Aorta (tissue), 5 donors: Measurements from ENCODE around the gene DTNB. TPM values are rescaled to one million over a fixed set of nuclear protein-coding genes. Genes with fewer than 3 reads are reported as not detected.

Experiments used
- ATAC-seq: fragments of 200-7000 bp; cut with Tn5 transposase; one replicate; pipeline ENCODE4 v1.9.1; 2022; ENCODE audit warnings: moderate library complexity; ENCODE audit not compliant: low FRiP score
- DNase-seq, 2 donors: peaks; one replicate each; pipeline ENCODE4 v3.0.0-alpha.2; 2020
- H3K27ac ChIP-seq, 2 donors: one replicate each; pipeline ENCODE4 v1.5.1; 2013; ENCODE audit warnings: low read length in 2 of 2, mild to moderate bottlenecking in 2 of 2, moderate library complexity in 2 of 2, control low read depth in 1 of 2, inconsistent platforms in 1 of 2, low read depth in 1 of 2
- H3K27me3 ChIP-seq, 2 donors: one replicate each; pipeline ENCODE4 v1.6.1; 2013; ENCODE audit warnings: control low read depth in 1 of 2, low read length in 1 of 2, mild to moderate bottlenecking in 1 of 2, moderate library complexity in 1 of 2; ENCODE audit not compliant: insufficient read depth in 2 of 2, control insufficient read depth in 1 of 2
- H3K36me3 ChIP-seq, 2 donors: one replicate each; pipeline ENCODE4 v1.6.1; 2013; ENCODE audit warnings: control low read depth in 1 of 2, low read length in 1 of 2, mild to moderate bottlenecking in 1 of 2; ENCODE audit not compliant: insufficient read depth in 2 of 2, control insufficient read depth in 1 of 2
- H3K4me1 ChIP-seq, 2 donors: one replicate each; pipeline ENCODE4 v1.6.1; 2013; ENCODE audit warnings: low read length in 2 of 2, control low read depth in 1 of 2, mild to moderate bottlenecking in 1 of 2, moderate library complexity in 1 of 2; ENCODE audit not compliant: insufficient read depth in 2 of 2, control insufficient read depth in 1 of 2
- H3K4me3 ChIP-seq, 2 donors: one replicate each; pipeline ENCODE4 v1.5.1; 2013; ENCODE audit warnings: low read length in 2 of 2, control low read depth in 1 of 2, mild to moderate bottlenecking in 1 of 2
- H3K9me3 ChIP-seq: one replicate; pipeline ENCODE4 v1.6.1; 2013; ENCODE audit warnings: mild to moderate bottlenecking, low read length; ENCODE audit not compliant: control insufficient read depth
- WGBS, 2 donors: extraction: QIAGEN DNeasy Blood & Tissue Kit; methylation state at CpG; one replicate each; pipeline ENCODE4 v1.1.7; 2013; 5-methylcytosine and 5-hydroxymethylcytosine counted together
- intact Hi-C, 2 donors: fragments of 100-400 bp; cut with DNase I; formaldehyde crosslinking; loops; one replicate each; pipeline versions ENCODE4 v1.14.2 to v1.15.0; 2022
- polyA plus RNA-seq, 2 donors: library from polyadenylated mRNA; stranded (reverse); fragments of 200-250 nt; gene quantifications; one replicate each; pipeline ENCODE4 v1.2.3, GENCODE V29; 2013
- total RNA-seq, 2 donors: library from RNA; stranded (reverse); fragmentation: NEBNext Ultra II Directional; extraction: Animal tissue kit (Norgen Biotek cat#: 25700); gene quantifications; one replicate each; pipeline ENCODE4 v1.2.1, GENCODE V29; 2021
- donor health status: healthy with polysubstance abuse.
- donor health status: Bipolar disorder and iron deficiency.
- donor health status: DM: no; HTN: no; CAD: no.
- donor health status: DM: no; HTN: no; CAD: no.
- donor health status: DM: yes; HTN: yes; CAD: no.

Gene DTNB
- total and polyA plus RNA-seq, 4 donors: 14.7 to 33.7 (median 17.1) TPM

GRCh38 chr2:25340181-25340921 is 333.0 kb downstream of the DTNB start:
- intact Hi-C loops: loop anchor here (5.0 kb wide), 3 partner anchors 48 to 182 kb away; no protein-coding TSS in a partner anchor
- peak in 1 of 2 donors; percentile 83 for DNase-seq
- peak overlapping the region in 1 of 2 donors; percentile 64 for H3K27ac ChIP-seq
- 3 to 7% methylated on average over 16 to 73 of the region's 73 CpGs for WGBS, 2 donors
- peak overlapping the region; percentile 87 to 96 for H3K4me3 ChIP-seq
- no peaks in the 10 kb centered on the region for H3K36me3 ChIP-seq
- H3K4me1 ChIP-seq: no peaks in the 10 kb centered on the region
- peak; percentile 19 for ATAC-seq
- H3K27me3 ChIP-seq: no peaks in the 10 kb centered on the region
- H3K9me3 ChIP-seq: no peaks in the 10 kb centered on the region

- Histone ChIP-seq H3K4me1 (no peaks in the 10 kb centered on the region), H3K4me3 (peak overlapping the region in 1 of 2 donors; percentile 87), H3K27me3 (no peaks in the 10 kb centered on the region), H3K27ac (peak overlapping the region in 1 of 2 donors; percentile 64), H3K9me3 (no peaks in the 10 kb centered on the region), H3K36me3 (no peaks in the 10 kb centered on the region)
- no peak for ATAC-seq
- WGBS, 2 donors: 33 to 45% methylated on average over 18 of the region's 18 CpGs
- DNase-seq: peak in 1 of 2 donors; percentile 78
- intact Hi-C loops: loop anchor here (5.0 kb wide), 3 partner anchors 47 to 183 kb away; no protein-coding TSS in a partner anchor
Measured at GRCh38 chr2:25339791-25340180, 333.6 kb downstream of the DTNB start.

- DNase-seq (peak in 1 of 2 donors; percentile 72), ATAC-seq (no peak)
- 38 to 57% methylated on average over 8 of the region's 8 CpGs for WGBS, 2 donors
- intact Hi-C loops: no loop called here
- H3K27me3 ChIP-seq: no peaks in the 10 kb centered on the region
- no peak overlapping the region for H3K27ac ChIP-seq
- H3K4me1 ChIP-seq: no peaks in the 10 kb centered on the region
- no peak overlapping the region for H3K4me3 ChIP-seq
- H3K36me3 ChIP-seq: no peaks in the 10 kb centered on the region
- H3K9me3 ChIP-seq: no peaks in the 10 kb centered on the region
Measured at GRCh38 chr2:25339211-25339674, 334.1 kb downstream of the DTNB start.

GRCh38 chr2:25338401-25338800 is 335.0 kb downstream of the DTNB start:
- no peak overlapping the region for H3K27ac ChIP-seq
- WGBS, 2 donors: 84 to 86% methylated on average over 10 to 13 of the region's 13 CpGs
- no peak overlapping the region for H3K4me3 ChIP-seq
- no peaks in the 10 kb centered on the region for H3K9me3 ChIP-seq
- no peaks in the 10 kb centered on the region for H3K27me3 ChIP-seq
- peak in 1 of 2 donors; percentile 69 for DNase-seq
- intact Hi-C loops: no loop called here
- no peak for ATAC-seq
- no peaks in the 10 kb centered on the region for H3K4me1 ChIP-seq
- H3K36me3 ChIP-seq: no peaks in the 10 kb centered on the region

- no peak for ATAC-seq
- H3K9me3 ChIP-seq: no peaks in the 10 kb centered on the region
- no peak overlapping the region for H3K4me3 ChIP-seq
- no peaks in the 10 kb centered on the region for H3K27me3 ChIP-seq
- intact Hi-C loops: no loop called here
- WGBS, 2 donors: 69 to 73% methylated on average over 7 of the region's 7 CpGs
- no peaks in the 10 kb centered on the region for H3K36me3 ChIP-seq
- peak in 1 of 2 donors; percentile 67 for DNase-seq
- no peak overlapping the region for H3K27ac ChIP-seq
- no peaks in the 10 kb centered on the region for H3K4me1 ChIP-seq
Measured at GRCh38 chr2:25337891-25338290, 335.5 kb downstream of the DTNB start.

- H3K4me3 ChIP-seq: no peak overlapping the region
- no peaks in the 10 kb centered on the region for H3K36me3 ChIP-seq
- no peak overlapping the region for H3K27ac ChIP-seq
- no peaks in the 10 kb centered on the region for H3K9me3 ChIP-seq
- no peaks in the 10 kb centered on the region for H3K27me3 ChIP-seq
- ATAC-seq (no peak), DNase-seq (peak in 1 of 2 donors; percentile 61)
- no peaks in the 10 kb centered on the region for H3K4me1 ChIP-seq
- intact Hi-C loops: no loop called here
- WGBS, 2 donors: 79 to 81% methylated on average over 10 of the region's 10 CpGs
Measured at GRCh38 chr2:25337276-25337675, 336.1 kb downstream of the DTNB start.

- no peak for ATAC-seq
- Histone ChIP-seq H3K27me3 (no peaks in the 10 kb centered on the region), H3K27ac (no peak overlapping the region), H3K4me1 (no peaks in the 10 kb centered on the region), H3K9me3 (no peaks in the 10 kb centered on the region), H3K4me3 (no peak overlapping the region), H3K36me3 (no peaks in the 10 kb centered on the region)
- intact Hi-C loops: no loop called here
- DNase-seq: peak in 1 of 2 donors; percentile 73
- 70 to 74% methylated on average over 10 of the region's 10 CpGs for WGBS, 2 donors
Measured at GRCh38 chr2:25336383-25336841, 337.0 kb downstream of the DTNB start.

- intact Hi-C loops: no loop called here
- Histone ChIP-seq H3K27me3 (no peaks in the 10 kb centered on the region), H3K36me3 (no peaks in the 10 kb centered on the region), H3K27ac (no peak overlapping the region), H3K9me3 (no peaks in the 10 kb centered on the region), H3K4me1 (no peaks in the 10 kb centered on the region), H3K4me3 (no peak overlapping the region)
- peak in 1 of 2 donors; percentile 70 for DNase-seq
- 54 to 62% methylated on average over 6 of the region's 6 CpGs for WGBS, 2 donors
- ATAC-seq: no peak
Measured at GRCh38 chr2:25335971-25336370, 337.4 kb downstream of the DTNB start.

- no peak for DNase-seq
- Histone ChIP-seq H3K9me3 (no peaks in the 10 kb centered on the region), H3K27ac (no peak overlapping the region), H3K4me1 (no peaks in the 10 kb centered on the region), H3K27me3 (no peaks in the 10 kb centered on the region), H3K4me3 (no peak overlapping the region), H3K36me3 (no peaks in the 10 kb centered on the region)
- intact Hi-C loops: no loop called here
- no peak for ATAC-seq
- WGBS, 2 donors: 75 to 83% methylated on average over 8 of the region's 8 CpGs
Measured at GRCh38 chr2:25335204-25335603, 338.2 kb downstream of the DTNB start.
